GM11168 (cell line): ENCODE results near the gene LAIR2.

Source experiments
- in situ Hi-C: fragments of 300-500 bp; cut with MboI; formaldehyde crosslinking; loops from one replicate; pipeline ENCODE4 v1.12.0; 2022; ENCODE audit warnings: low sequenced_read_pairs; ENCODE audit not compliant: unreplicated experiment

LAIR2 gene

DNA sequence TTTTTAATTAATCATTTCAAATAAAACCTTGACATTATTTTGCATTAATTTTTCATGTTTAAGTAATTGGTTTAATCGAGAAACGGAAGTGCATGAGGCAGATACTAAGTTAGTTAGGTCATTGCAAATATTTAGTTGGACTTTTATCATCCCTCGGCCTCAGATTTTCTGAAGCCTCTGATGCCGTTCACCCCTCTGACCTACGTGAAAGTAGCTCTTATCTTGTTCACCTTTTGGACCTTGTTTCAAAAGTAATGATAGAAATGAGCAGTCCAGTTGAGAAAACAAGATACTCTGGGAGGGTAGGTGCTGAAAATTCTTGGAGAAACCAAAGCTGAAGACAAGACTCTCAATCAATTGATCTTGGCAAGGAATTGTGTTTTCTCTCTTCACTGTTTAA is 23.0 kb downstream of the LAIR2 start:
- in situ Hi-C loops, result no loop called here

DNA sequence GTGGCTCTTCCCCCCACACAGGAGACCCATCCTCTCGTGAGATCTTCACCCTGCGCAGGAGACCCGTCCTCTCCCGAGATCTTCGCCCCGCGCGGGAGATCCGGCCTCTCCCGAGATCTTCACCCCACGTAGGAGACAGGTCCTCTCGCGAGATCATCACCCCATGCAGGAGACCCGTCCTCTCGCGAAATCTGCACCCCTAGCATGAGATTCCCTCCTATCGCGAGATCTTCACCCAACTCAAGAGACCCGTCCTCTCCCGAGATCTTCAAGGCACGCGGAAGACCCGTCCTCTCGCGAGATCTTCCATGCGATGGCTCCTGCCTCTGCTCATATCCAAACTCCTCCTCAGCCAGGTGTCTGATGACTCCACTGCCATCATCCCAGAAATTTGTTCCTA is 24.3 kb downstream of the LAIR2 start:
- in situ Hi-C loops, result no loop called here

DNA sequence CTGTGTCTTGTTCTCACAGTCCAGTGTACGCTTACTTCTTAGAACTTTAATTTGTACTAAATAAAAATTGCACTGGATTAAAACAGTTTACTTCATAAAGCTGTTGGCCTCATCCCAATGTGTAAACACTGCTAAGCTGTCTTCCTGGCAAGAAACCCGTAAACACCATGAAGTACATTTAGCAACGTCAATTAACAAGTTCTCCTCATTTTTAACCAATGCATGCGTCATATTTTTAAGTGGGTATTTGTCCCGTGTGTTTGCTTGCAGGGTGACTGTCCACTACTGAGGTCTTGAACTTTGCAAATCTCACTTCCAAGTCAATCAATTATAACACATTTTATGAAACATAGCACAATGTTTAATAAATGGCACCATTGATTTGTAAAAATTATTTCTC is 28.2 kb downstream of the LAIR2 start:
- in situ Hi-C loops, result no loop called here

DNA sequence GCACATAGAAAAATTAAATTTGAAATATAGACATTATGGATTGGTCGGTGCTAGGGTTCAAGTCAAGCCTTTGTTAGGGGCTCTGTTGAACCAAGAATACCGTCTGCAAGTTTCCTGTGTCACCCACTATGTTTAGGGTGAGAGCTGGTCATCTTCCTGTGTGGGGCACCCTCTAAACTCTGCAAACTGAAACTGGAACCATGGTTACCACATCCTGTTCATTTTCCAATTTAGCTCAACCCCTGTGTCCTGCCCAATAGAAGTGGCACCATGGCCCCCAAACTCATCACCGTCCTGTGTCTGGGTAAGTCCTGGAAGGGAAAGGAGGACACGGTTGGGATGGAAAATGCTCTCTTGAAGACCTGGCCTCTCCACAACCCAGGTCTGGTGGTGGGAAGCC is 29.9 kb downstream of the LAIR2 start:
- in situ Hi-C loops, result no loop called here

DNA sequence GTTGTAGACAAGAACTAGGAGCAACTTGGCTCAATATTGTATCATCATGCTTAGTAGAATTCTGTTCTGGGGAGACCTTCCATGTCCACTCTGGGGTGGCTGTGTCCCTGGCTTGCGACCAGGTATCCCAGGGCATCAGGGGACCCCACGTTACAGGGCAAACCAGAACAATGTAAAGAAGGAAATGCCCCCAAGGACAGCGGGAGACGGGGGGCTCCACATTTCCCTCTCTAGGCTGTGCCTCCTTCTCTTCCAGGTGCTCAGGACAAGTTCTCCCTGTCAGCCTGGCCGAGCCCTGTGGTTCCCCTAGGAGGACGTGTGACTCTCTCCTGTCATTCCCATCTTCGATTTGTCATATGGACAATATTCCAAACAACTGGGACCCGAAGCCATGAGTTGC is 30.8 kb downstream of the LAIR2 start:
- in situ Hi-C loops, result no loop called here

DNA sequence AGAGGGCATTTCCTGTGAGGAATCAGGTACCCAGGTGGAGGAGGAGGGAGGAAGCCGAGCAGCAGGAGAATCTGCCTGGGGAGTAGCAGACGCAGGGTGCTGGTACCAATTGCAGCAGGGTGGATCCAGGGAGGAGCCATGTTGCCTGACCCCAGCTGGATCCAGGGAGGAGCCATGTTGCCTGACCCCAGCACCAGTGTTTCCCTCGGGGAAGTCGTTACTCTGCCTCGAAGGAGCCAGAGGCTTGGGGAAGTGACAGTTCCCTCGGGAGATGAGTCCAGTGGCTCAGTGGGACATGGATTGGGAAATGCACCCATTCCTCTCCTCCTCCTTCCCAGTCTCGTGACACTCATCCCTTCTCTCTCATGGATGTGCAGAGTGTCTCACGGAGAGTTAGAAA is 31.5 kb downstream of the LAIR2 start:
- in situ Hi-C loops, result no loop called here

DNA sequence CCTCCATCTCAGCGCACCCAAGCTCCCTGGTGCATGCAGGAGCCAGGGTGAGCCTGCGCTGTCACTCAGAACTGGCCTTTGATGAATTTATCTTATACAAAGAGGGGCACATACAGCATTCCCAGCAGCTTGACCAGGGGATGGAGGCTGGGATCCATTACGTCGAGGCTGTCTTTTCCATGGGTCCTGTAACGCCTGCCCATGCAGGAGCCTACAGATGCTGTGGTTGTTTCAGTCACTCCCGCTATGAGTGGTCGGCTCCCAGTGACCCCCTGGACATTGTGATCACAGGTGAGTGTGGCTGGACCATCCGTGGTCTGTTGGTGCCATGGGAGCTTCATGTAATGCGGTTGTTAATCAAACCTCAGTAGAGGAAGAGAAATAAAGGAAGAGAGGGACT is 33.0 kb downstream of the LAIR2 start:
- in situ Hi-C loops, result no loop called here

DNA sequence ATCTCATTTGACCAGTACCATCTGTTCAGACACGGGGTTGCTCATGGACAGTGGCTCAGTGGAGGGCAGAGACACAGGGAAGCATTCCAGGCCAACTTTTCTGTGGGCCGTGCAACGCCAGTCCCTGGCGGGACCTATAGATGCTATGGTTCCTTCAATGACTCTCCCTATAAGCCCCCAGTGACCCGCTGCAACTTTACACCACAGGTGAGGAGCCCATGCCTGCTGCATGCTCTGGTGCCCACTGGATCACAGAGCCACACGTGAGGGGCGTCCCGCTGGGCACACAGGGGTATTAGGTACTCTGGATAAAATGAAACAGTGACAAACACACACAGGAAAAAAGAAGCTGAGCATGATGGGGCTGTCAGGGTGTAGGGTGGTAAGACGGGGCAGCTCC is 34.3 kb downstream of the LAIR2 start:
- in situ Hi-C loops, result no loop called here

DNA sequence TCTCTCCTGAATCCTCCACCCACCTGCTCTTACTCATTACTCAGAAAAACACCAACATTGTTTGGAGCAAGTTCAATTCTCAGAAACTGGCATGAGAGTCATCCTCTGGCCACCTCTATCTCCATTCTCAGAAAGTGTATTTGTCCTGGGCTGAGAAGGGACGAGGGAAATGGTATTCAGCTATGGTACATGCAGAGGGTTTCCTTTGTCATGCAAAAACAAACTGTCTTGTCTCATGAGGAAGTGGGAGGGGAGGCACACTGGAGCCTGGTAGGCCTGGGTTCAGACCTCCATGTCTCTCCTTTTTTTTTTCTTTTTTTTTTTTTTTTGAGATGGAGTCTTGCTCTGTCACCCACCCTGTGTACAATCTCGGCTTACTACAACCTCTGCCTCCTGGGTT is 39.1 kb downstream of the LAIR2 start:
- in situ Hi-C loops, result no loop called here

DNA sequence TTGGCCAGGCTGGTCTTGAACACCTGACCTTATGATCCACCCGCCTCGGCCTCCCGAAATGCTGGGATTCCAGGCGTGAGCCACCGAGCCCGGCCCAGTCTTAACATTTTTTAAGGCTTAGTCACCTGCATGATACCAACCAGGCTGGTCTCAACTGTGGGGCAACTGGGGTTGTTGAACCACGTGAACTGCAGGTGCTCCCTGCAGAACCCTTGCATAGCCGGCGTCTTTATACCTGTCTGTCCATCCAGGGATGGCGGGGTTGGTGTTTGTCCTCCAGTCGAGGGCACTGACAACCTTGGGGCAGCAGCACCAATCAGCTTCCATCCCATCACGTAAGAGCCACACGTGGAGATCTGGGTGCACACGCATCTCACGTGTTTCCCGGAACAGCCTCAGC is 46.2 kb downstream of the LAIR2 start:
- in situ Hi-C loops, result no loop called here

DNA sequence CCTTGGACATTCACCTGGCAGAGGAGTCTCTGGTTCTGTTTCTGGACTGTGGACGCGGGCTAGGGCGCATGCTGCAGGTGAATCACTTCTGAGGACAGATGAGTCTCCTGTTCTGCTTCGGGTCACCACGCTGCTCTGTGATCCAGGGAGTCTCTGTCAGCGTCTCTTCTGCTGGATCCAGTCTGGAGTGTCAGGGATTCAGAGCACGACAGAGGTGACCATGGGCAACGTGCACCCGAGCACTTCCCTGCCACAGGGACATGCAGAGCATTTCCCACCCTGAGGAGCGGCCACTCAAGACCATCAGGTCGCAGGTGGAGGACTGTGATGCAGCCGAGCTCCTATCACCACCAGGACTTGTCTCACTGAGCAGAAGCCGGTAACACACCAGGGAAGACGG is 46.6 kb downstream of the LAIR2 start:
- in situ Hi-C loops, result no loop called here

DNA sequence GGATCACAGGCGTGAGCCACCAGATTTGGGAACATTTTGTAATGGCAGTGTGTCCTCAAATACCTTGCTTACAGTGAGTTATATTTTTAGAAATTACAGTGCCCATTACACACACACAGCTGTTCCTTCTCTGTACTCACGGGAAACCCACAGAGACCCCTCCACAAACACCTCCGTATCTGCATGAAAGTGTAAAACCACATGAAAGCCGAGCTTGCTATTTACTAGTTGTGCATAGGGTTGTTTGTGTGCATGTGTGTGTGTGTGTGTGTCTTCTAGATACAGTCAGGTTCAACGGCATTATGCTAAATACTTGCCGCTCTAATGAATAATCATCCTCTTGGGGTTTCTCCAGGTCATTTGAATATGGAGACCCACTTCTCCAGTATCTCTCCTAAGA is 48.7 kb downstream of the LAIR2 start:
- in situ Hi-C loops, result no loop called here

DNA sequence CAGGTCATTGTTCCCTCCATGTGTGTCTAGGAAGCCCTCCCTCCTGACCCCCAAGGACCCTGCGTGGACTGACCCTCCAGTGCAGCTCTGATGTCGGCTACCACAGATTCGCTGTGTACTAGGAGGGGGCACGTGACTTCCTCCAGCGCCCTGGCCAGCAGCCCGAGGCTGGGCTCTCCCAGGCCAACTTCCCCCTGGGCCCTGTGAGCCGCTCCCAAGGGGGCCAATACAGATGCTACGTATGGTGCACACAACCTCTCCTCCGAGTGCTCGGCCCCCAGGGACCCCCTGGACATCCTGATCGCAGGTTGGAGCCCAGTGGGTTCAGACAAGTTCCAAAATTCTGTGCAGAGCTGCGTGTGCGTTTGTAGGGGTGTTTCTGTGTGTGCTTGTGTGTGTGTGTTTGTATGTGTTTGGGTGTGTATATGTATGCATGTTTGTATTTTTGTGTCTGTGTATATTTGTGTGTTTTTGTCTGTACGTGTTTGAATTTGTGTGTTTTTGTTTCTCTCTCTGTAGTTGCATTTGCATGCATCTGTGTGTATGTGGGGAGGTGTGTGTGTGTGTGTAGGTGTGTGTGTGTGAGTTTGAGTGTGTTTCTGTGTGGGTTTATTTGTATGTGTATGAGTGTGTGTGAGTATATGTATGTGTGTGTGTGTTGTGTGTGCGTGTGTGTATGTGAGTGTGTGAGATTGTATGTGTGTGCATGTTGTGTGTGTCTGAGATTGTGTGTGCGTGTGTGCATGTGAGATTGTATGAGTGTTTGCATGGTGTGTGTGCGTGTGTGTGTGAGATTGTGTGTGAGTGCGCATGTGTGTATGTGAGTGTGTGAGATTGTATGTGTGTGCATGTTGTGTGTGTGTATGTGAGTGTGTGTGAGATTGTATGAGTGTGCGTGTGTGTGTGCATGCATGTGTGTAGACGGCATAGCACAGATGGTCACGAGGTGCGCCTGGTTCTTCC is 49.6 kb downstream of the LAIR2 start:
- in situ Hi-C loops, result no loop called here

DNA sequence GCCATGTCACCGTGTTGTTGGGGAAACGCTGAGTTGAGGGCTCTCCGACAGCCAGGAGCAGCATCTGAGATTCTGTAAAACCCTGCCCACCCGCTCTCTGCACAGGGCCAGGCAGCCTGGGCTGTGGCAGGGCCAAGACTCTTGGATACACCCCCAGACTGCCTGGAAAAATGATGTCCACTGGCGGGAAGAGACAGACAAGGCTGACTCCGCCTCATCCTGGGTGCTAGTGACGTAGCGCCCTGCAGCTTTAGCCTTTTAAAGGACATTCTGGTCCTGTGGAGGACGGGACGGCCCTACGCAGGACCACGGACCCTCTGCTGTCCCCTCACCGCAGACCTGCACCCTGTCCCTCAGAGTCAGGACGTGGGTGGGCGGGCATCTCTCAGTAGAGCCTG is 50.3 kb downstream of the LAIR2 start:
- in situ Hi-C loops, result no loop called here

DNA sequence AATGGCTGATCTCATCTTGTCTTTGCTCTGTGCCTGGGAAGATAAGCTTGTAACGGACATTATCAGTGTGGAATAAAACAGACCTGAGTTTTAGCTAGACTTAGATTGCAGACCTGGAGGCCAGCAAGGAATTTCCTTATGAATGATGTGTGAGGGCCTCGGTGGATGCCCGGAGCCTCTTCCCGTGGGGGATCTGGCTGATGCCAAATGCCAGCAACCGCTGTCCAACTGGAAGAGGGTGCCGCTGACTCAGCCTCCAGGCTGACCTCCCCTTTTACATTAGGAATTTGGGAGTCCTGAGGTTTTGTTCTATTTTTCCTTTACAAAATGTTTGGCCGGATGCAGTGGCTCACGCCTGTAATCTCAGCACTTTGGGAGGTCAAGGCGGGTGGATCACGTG is 51.4 kb downstream of the LAIR2 start:
- in situ Hi-C loops, result no loop called here

DNA sequence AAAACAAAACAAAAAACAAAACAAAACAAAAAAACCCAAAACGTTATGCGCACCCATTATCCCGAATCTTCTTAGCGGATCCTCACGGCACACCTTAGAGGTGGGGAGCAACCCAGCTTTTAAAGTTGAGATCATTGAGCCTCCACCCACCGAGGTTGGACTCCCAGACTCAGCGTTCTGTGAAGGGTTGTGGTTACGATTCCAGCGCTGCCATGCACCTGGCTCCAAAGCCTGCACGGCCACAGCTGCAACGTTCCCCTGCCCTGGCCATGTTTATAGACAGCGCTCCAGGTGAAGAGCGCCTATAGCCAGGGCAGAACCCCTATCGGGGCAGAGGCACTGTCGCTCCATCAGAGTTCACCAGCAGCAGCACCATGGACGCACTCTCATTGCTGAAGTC is 52.3 kb downstream of the LAIR2 start:
- in situ Hi-C loops, result no loop called here

DNA sequence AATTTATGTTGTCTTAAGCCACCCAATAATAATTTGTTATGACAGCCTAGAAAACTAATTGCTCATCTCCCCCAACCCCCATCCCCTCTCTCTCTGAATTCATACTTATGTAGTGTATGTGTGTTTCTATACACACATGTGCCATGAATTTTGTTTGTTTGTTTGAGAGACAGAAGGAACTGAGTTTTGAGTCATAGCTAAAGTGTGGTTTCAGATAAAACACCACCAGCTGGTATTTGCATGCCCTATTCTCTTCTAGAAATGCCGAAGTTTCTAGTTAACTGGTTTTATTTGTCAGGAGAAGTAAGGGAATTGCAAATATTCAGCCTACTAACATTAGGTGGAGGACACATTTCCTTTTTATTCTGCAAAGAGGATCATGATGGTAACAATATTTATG is 53.6 kb downstream of the LAIR2 start:
- in situ Hi-C loops, result no loop called here

DNA sequence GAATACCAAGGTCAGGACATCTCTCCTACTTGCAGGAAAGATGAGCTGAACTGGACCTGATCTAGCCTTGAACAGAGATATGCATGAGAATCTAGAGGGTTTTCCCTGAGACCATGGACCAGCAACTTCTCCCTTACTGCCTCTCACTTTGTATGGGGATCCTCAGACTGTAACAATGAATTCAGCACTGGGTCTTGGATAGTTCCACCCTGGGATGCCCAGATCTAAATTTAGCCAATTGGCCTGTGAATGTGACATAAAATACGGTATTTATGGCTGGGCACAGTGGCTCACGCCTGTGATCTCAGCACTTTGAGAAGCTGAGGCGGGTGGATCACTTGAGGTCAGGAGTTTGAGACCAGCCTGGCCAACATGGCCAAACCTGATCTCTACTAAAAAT is 55.7 kb downstream of the LAIR2 start:
- in situ Hi-C loops, result no loop called here
